Activated naive CD8-positive, alpha-beta T cell (primary cell): ENCODE data around the gene KCTD17.

ENCODE experiments used
- H3K27ac Mint-ChIP-seq: one replicate; pipeline ENCODE4 v1.8.0; 2021; ENCODE audit warnings: mixed read lengths
- H3K27me3 Mint-ChIP-seq: one replicate; pipeline ENCODE4 v1.8.0; 2021; ENCODE audit warnings: mixed read lengths
- H3K36me3 Mint-ChIP-seq: one replicate; pipeline ENCODE4 v1.8.0; 2021; ENCODE audit warnings: mixed read lengths
- H3K4me1 Mint-ChIP-seq: one replicate; pipeline ENCODE4 v1.8.0; 2021; ENCODE audit warnings: low read depth, mixed read lengths
- H3K4me3 Mint-ChIP-seq: one replicate; pipeline ENCODE4 v1.8.0; 2021; ENCODE audit warnings: mild to moderate bottlenecking, mixed read lengths
- H3K9me3 Mint-ChIP-seq: one replicate; pipeline ENCODE4 v1.8.0; 2021; ENCODE audit warnings: low read depth, mixed read lengths

The KCTD17 gene

DNA sequence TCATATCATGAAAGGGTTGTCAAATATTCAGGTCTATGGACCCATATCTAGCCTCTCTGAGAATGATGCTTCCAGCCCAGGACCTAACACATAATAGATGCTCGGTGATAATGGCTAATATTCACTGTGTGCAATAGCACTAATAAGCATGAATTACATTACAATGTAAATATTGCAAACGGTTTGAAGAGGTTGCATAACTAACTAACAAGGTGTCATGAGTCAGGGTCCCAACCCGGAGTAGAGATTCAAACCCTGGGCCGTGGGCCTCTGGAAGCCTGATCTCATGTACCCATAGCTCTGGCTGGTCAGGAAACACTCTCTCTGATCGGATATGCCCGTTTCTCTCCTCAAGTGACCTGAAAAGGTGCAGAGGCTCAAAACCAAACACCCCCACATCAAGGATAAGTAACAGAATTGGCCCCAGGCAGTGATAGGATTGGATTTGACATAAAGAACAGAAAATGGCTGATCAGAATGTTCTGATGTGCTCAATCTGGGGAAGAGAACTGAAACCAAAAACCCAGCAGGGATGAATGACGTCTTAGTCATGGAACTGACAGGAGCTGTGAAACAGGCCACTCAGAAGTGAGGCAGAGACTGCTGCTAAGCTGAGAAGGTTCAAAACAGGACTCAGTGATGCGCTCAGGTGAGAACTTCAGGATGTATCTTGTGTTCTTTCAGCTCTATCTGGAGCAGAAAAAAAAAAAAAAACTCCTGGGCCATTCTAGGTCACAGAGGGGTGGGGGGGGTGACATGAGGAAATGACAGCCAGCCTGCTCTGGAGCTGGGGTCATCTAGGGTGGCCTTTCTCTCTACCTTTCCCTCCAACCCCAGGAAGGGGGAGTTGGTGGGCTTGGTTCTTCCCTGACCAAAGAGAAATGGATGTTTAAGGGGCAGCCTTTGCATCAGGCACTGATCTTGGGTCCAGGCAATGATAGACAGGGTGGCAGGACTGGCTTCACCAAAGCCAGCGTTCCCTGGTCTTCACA, 6.6 kb upstream of the KCTD17 start:
- Mint-ChIP-seq H3K27me3 (peaks cover 3% of the 10 kb centered on the region), H3K4me1 (peaks cover 6% of the 10 kb centered on the region), H3K36me3 (no peaks in the 10 kb centered on the region), H3K9me3 (no peaks in the 10 kb centered on the region), H3K27ac (no peak overlapping the region), H3K4me3 (no peak overlapping the region)

DNA sequence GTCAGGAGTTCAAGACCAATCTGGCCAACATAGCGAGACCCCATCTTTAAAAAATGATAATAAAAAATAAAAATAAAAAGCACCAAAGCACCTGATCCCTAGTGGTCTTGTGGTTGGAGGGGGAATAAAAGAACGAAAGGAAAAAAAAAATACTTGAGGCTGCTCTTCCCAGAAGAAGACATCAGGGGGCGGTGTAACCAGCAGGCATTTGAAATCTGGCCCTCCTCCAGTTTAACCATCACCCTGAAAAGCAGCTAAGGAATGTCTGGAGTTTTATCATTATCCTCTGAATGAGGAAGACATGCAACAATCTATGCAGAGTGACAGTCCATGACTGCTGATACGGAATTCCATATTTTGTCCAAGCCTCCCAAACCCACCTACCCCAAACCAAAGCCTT, 5.6 kb upstream of the KCTD17 start:
- H3K36me3 Mint-ChIP-seq: no peaks in the 10 kb centered on the region
- no peaks in the 10 kb centered on the region for H3K9me3 Mint-ChIP-seq
- H3K4me3 Mint-ChIP-seq: no peak overlapping the region
- peaks cover under 1% of the 10 kb centered on the region for H3K27me3 Mint-ChIP-seq
- no peak overlapping the region for H3K27ac Mint-ChIP-seq
- H3K4me1 Mint-ChIP-seq: peaks cover 6% of the 10 kb centered on the region

DNA sequence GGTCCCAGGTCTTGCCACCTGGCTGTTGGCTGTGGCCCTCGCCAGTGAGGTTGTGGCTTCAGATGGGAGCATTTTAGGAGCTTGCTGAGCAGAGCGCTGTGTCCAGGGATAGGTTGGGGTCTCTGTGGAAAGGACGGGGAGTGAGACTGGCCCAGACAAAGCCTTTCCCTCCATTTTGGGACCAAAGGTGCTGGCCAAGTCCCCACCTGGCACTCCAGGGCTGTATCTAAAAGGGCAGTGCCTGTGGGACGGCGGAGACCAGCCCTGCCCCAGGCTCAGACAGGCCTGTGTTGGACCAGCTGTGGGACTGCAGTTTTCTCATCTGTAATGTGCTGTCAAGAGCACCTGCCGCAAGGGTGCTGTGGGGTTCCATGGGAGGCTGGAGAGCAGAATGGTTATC, 5.0 kb upstream of the KCTD17 start:
- Mint-ChIP-seq H3K36me3 (no peaks in the 10 kb centered on the region), H3K27me3 (no peaks in the 10 kb centered on the region), H3K4me3 (no peak overlapping the region), H3K9me3 (no peaks in the 10 kb centered on the region), H3K4me1 (peaks cover 7% of the 10 kb centered on the region), H3K27ac (no peak overlapping the region)

DNA sequence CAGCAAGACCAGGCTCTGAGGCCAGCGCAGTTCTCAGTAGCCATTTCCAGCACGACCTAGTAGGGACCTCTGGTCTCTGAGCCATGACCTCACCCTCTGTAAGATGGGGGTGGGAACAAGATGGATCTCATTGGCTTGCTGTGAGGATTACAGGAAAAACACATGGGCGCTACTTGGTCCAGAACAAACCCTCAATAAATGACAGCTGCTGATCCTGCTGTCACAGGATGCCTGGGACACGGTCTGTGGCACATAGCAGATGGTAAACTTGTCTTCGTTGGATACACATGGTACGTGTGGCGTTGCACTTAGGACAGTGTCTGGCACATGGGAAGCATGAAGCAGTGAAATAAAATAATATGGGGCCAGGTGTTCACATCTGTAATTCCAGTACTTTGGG, 4.5 kb upstream of the KCTD17 start:
- peaks cover 7% of the 10 kb centered on the region for H3K4me1 Mint-ChIP-seq
- no peaks in the 10 kb centered on the region for H3K36me3 Mint-ChIP-seq
- no peaks in the 10 kb centered on the region for H3K27me3 Mint-ChIP-seq
- no peak overlapping the region for H3K4me3 Mint-ChIP-seq
- no peaks in the 10 kb centered on the region for H3K9me3 Mint-ChIP-seq
- no peak overlapping the region for H3K27ac Mint-ChIP-seq

DNA sequence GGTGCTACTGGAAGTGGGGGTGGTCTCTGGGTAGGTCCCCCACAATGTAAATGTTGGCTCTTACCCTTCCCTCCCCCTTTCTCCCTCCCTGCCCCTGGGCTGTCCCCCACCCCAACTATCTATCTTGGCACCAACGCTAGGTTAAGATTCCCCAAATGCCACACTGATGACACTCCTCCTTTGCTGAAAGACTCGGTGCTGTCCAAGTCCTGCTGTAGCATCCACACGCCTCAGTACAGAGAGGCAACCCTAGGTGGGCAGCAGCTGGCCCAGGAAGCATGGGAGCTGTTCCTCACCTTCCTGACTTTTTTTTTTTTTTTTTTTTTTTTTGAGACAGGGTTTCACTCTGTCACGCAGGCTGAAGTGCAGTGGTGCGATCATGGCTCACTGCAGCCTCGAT, 3.4 kb upstream of the KCTD17 start:
- no peaks in the 10 kb centered on the region for H3K27me3 Mint-ChIP-seq
- H3K9me3 Mint-ChIP-seq: no peaks in the 10 kb centered on the region
- H3K4me3 Mint-ChIP-seq: no peak overlapping the region
- no peak overlapping the region for H3K27ac Mint-ChIP-seq
- H3K4me1 Mint-ChIP-seq: peaks cover 16% of the 10 kb centered on the region
- no peaks in the 10 kb centered on the region for H3K36me3 Mint-ChIP-seq

DNA sequence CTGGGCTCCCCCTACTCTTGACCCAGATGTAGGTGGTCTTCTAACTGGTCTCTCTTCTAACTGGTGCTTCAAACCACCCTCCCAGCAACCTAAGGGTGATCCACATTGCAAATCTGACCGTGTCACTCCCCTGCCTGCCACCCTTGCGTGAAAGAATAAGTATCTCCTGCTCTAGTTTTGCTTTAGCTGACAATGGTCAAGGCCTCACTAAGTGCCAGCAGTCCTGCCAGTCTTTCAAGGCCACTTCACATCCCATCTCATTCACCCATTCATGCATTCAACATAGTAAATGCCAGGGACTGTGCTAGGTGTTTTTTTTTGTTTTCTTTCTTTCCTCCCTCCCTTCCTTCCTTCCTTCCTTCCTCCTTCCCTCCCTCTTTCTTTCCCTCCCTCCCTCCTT, 2.3 kb upstream of the KCTD17 start:
- peaks cover 17% of the 10 kb centered on the region for H3K4me1 Mint-ChIP-seq
- H3K36me3 Mint-ChIP-seq: no peaks in the 10 kb centered on the region
- H3K4me3 Mint-ChIP-seq: no peak overlapping the region
- no peaks in the 10 kb centered on the region for H3K9me3 Mint-ChIP-seq
- H3K27ac Mint-ChIP-seq: no peak overlapping the region
- no peaks in the 10 kb centered on the region for H3K27me3 Mint-ChIP-seq

DNA sequence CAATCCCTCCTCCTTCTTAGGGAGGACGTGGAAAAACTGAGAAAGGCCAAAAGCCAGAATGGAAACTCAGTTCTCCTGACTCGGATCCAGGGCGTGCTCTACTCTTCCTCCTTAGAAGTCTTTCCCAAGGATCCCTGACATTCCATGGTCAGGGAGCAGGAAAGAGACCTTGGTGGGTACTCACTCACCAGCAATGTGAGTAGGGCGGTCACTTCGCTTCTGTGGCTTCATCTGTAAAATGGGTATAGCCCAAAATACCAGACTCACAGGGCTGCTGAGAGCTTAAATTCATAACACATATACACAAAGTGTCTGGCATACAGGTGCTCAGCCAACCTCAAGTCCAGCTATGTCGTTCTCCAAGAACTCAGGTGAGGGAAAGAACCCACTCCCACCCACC, 629 bp upstream of the KCTD17 start:
- no peak overlapping the region for H3K27ac Mint-ChIP-seq
- no peaks in the 10 kb centered on the region for H3K27me3 Mint-ChIP-seq
- H3K4me1 Mint-ChIP-seq: peaks cover 12% of the 10 kb centered on the region
- no peaks in the 10 kb centered on the region for H3K9me3 Mint-ChIP-seq
- H3K4me3 Mint-ChIP-seq: peak overlapping the region; percentile 77
- H3K36me3 Mint-ChIP-seq: no peaks in the 10 kb centered on the region

DNA sequence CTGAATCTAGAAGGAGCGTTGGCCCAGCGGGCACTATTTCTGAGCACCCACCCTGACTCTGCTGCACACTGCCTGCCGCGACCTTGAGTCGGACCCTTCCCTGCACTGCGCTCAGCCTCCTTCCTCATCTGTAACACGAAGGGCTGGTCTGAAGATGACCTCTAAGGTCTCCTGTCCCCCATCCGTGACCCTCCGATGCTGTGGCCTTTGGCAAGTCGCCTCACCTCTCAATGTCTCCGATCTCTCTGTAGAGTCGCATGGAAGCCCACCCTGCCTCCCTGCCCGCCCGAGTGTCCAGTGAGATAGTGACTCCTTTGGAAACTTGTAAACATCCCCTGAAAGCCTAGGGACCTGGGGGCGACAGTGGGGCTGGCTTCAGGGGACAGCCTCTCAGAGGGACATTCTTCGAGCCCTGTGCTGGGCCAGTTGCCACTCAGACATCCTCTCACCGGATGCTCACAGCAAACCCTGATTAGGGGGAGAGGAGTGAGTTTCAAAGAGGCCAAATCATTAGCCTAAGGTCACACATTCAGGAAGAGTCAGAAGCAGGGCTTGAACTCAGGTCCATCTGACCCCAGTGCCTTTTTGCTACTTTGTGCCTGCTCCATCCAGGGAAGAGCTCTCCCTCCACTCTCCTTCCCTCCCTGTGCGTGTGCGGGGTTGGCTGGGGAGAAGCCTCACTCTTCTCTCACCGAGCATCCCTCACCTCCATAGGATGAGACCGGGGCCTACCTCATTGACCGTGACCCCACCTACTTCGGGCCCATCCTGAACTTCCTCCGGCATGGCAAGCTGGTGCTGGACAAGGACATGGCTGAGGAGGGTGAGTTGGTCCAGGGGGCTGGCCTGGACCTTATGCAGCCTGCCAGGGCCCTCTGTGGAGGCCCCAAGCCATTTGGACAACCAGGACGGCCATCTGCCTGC, 1.1 kb downstream of the KCTD17 start:
- Mint-ChIP-seq H3K36me3 (no peaks in the 10 kb centered on the region), H3K27me3 (no peaks in the 10 kb centered on the region), H3K4me3 (peak overlapping the region; percentile 78), H3K27ac (peak overlapping the region; percentile 25), H3K9me3 (no peaks in the 10 kb centered on the region), H3K4me1 (peaks cover 12% of the 10 kb centered on the region)

DNA sequence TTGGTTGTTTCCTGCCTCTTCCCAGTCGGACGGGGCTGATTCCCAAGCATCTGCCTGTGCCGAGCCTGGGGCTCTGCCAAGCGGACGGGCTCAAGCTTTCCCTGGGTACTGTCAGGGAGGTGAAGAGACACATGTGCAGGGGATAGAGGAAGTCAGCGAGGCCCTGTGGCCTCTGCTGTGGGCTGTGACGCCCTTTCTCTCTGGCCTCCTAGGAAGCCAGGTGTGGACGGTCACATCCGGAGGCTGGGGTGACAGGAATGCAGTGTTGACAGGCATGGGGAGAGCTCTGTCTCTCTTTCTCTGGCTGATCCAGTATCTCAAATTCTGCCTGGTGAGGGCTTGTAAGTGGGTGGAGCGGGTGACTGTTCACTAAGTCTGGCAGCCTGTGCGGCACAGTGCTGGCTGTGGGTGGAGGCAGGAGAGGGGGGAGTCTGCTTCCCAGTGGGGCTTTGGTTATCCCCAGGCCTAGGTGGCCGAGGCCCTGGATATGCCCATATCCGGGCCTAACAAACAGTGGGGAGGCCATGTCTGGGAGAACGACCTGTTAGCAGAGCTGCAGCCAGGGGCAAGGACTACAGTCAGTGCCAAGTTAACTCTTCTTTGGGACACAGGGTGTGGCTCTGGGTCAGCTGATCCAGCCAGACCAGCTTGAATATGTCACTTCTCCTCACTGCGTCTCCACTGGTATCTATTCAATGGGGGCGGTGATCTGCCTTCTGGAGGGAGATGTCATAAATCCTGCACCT, 1.9 kb downstream of the KCTD17 start:
- Mint-ChIP-seq H3K27ac (no peak overlapping the region), H3K27me3 (no peaks in the 10 kb centered on the region), H3K9me3 (no peaks in the 10 kb centered on the region), H3K4me1 (peaks cover 12% of the 10 kb centered on the region), H3K36me3 (no peaks in the 10 kb centered on the region), H3K4me3 (peak overlapping the region; percentile 78)

DNA sequence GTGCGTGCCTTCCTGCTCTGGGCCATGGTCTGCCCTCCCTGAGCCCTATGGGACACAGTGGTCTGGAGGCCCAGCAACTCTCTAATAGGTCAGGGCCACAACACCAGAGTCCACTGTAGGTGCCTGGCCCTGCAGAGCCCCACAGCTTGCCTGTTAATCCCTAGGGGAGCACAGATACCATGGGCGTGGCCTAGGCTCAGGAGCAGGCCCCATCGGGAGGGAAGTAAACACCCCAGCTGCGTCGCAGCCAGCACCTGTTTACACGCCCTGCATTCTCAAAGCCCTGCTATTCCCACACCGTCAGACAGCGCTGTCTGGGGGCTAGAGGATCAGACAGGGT, 2.5 kb downstream of the KCTD17 start:
- no peaks in the 10 kb centered on the region for H3K36me3 Mint-ChIP-seq
- peaks cover 12% of the 10 kb centered on the region for H3K4me1 Mint-ChIP-seq
- peak overlapping the region; percentile 42 for H3K4me3 Mint-ChIP-seq
- no peak overlapping the region for H3K27ac Mint-ChIP-seq
- H3K27me3 Mint-ChIP-seq: no peaks in the 10 kb centered on the region
- no peaks in the 10 kb centered on the region for H3K9me3 Mint-ChIP-seq

DNA sequence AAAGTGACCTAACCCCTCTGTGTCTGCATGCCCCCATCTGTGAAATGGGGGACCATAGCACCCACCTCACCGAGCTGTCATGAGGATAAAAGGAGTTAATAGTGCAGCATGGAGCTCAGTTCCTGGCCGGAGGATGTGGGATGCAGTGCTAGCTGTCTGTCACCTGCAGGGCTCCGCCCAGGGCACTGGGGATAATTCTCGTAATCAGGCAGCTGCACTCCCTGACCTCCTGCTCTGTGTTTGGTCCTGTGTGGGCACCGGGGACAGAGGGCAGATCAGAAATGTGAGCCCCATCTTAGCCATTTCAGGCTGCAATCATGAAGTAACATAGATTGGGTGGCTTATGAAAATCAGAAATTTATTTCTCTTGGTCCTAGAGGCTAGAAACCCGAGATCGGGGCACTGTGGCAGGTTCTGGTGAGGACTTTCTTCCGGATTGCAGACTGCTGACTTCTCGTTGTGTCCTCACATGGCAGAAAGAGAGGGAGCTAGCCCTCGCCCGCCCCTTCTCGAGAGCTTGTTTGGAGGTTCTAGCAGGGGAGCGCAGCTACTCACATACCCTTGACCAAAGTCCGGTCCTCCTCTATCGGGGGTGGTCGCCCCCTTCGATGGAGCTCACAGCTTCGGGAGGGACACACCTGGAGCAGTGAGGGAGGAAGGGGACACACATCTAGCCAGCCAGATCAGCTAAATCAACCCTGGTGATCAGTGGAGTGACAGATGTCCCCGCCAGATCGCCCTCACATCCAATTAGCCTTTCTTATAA, 3.2 kb downstream of the KCTD17 start:
- no peaks in the 10 kb centered on the region for H3K27me3 Mint-ChIP-seq
- no peak overlapping the region for H3K27ac Mint-ChIP-seq

DNA sequence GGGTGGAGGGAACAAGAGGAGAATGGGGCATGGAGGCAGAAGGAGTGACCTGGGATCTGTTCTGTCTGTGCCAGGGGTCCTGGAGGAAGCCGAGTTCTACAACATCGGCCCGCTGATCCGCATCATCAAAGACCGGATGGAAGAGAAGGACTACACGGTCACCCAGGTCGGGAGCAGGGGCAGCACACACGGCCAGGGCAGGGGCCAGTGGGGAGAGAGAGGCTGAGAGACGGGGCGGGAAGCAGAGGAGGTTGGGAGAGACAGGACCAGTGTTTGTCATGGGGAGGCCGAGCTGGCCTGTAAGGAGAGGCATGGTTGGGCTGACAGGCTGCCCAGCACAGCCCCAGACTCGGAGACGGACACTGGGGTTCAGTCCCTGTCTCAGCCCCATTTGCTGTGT, 4.7 kb downstream of the KCTD17 start:
- Mint-ChIP-seq H3K27ac (no peak overlapping the region), H3K4me3 (no peak overlapping the region), H3K27me3 (no peaks in the 10 kb centered on the region)

More for the DNA sequence above, 3.2 kb downstream of the KCTD17 start:
- no peak overlapping the region for H3K4me3 Mint-ChIP-seq
- no peaks in the 10 kb centered on the region for H3K9me3 Mint-ChIP-seq
- H3K4me1 Mint-ChIP-seq: peaks cover 12% of the 10 kb centered on the region
- H3K36me3 Mint-ChIP-seq: no peaks in the 10 kb centered on the region

DNA sequence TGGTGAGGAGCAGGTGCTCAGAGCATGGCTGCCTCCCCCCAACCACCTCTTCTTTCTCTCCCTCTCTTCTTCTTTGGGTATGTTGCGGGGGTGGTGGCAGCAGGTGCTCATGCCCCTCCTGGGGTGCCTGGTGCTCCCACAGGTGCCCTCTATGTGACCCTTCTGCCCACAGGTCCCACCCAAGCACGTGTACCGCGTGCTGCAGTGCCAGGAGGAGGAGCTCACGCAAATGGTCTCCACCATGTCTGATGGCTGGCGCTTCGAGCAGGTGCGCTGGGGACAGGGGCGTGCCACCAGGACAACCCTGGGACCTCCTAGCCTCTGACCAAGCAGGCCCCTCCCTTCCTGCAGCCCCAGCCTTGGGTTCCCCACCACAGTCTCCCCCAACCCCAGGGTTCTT, 5.7 kb downstream of the KCTD17 start:
- H3K36me3 Mint-ChIP-seq: no peaks in the 10 kb centered on the region

More for the DNA sequence above, 4.7 kb downstream of the KCTD17 start:
- no peaks in the 10 kb centered on the region for H3K9me3 Mint-ChIP-seq
- H3K36me3 Mint-ChIP-seq: no peaks in the 10 kb centered on the region
- peaks cover 21% of the 10 kb centered on the region for H3K4me1 Mint-ChIP-seq

More for the DNA sequence above, 5.7 kb downstream of the KCTD17 start:
- H3K9me3 Mint-ChIP-seq: no peaks in the 10 kb centered on the region
- no peak overlapping the region for H3K4me3 Mint-ChIP-seq
- no peaks in the 10 kb centered on the region for H3K27me3 Mint-ChIP-seq
- peaks cover 19% of the 10 kb centered on the region for H3K4me1 Mint-ChIP-seq
- H3K27ac Mint-ChIP-seq: no peak overlapping the region
